HepG2 (cell line): ENCODE measurements around the gene SEMA6B. TPM values are rescaled to one million over a fixed set of nuclear protein-coding genes. Genes with fewer than 3 reads are reported as not detected.
A peak's percentile ranks its signal among the peaks of the same experiment; 100 is the strongest.

Source experiments
- CBFB ChIP-seq: sonication (generic); formaldehyde crosslinking; IDR thresholded peaks from 2 replicates; pipeline ENCODE4 v1.4.0; 2020; ENCODE audit warnings: missing genetic modification reagents
- FOSL2 ChIP-seq: sonication (generic); formaldehyde crosslinking; IDR thresholded peaks from 2 replicates; pipeline ENCODE4 v1.4.0; 2020; ENCODE audit warnings: missing genetic modification reagents
- FOXJ3 ChIP-seq: sonication (generic); formaldehyde crosslinking; IDR thresholded peaks from 2 replicates; pipeline ENCODE4 v1.4.0; 2020; ENCODE audit warnings: missing genetic modification reagents, mild to moderate bottlenecking, borderline replicate concordance
- KAT2B ChIP-seq: fragments of 150-350 bp; IDR thresholded peaks from 2 replicates; pipeline ENCODE4 v1.6.1; 2014; ENCODE audit warnings: low read depth, low read length, borderline replicate concordance
- MED1 ChIP-seq: sonication (generic); formaldehyde crosslinking; IDR thresholded peaks from 2 replicates; pipeline ENCODE4 v1.4.0; 2020; ENCODE audit warnings: missing genetic modification reagents
- MED13 ChIP-seq: sonication (generic); formaldehyde crosslinking; IDR thresholded peaks from 2 replicates; pipeline ENCODE4 v1.5.0; 2020; ENCODE audit warnings: missing genetic modification reagents
- NR2F6 ChIP-seq, 2 experiments: IDR thresholded peaks; 2 replicates each; pipeline ENCODE4 v1.6.1; 2016; ENCODE audit warnings: antibody characterized with exemption in 1 of 2, mild to moderate bottlenecking in 1 of 2
- RFXAP ChIP-seq: sonication (generic); formaldehyde crosslinking; IDR thresholded peaks from 2 replicates; pipeline ENCODE4 v1.4.0; 2020; ENCODE audit warnings: missing genetic modification reagents, borderline replicate concordance
- SALL1 ChIP-seq: sonication (generic); formaldehyde crosslinking; IDR thresholded peaks from 2 replicates; pipeline ENCODE4 v1.8.0; 2022; ENCODE audit warnings: mild to moderate bottlenecking, missing genetic modification reagents
- SIX1 ChIP-seq: sonication (generic); formaldehyde crosslinking; IDR thresholded peaks from 2 replicates; pipeline ENCODE4 v1.4.0; 2020; ENCODE audit warnings: missing genetic modification reagents, borderline replicate concordance
- ZNF317 ChIP-seq: sonication (generic); formaldehyde crosslinking; IDR thresholded peaks from 2 replicates; pipeline ENCODE4 v1.5.0; 2020; ENCODE audit warnings: mild to moderate bottlenecking, missing genetic modification reagents
- ZNF552 ChIP-seq: sonication (generic); formaldehyde crosslinking; IDR thresholded peaks from 2 replicates; pipeline ENCODE4 v1.9.0; 2022; ENCODE audit warnings: missing genetic modification reagents, mild to moderate bottlenecking, borderline replicate concordance
- ZNF703 ChIP-seq: sonication (generic); formaldehyde crosslinking; IDR thresholded peaks from 2 replicates; pipeline ENCODE4 v1.5.1; 2020; ENCODE audit warnings: missing genetic modification reagents, mild to moderate bottlenecking, moderate library complexity, borderline replicate concordance
- ZNF746 ChIP-seq: sonication (generic); formaldehyde crosslinking; IDR thresholded peaks from 2 replicates; pipeline ENCODE4 v1.8.0; 2022; ENCODE audit warnings: mild to moderate bottlenecking, missing genetic modification reagents
- polyA plus RNA-seq, 8 experiments: library from polyadenylated mRNA; depleted of rRNA in 3 of 8; stranded (reverse) in 7 of 8; unstranded in 1 of 8; fragments of >200 nt; fragmentation: Illumina TruSeq in 4 of 8; extraction: Trizol in 4 of 8; gene quantifications; 2 replicates each; pipeline versions ENCODE4 v1.2.1 to v1.2.3, GENCODE V29; 2011 to 2016; ENCODE audit warnings: low read depth in 4 of 8, missing spikeins in 1 of 8, mixed read lengths in 1 of 8; ENCODE audit not compliant: insufficient read depth in 1 of 8
- total RNA-seq, 5 experiments: library from RNA; depleted of rRNA; stranded (reverse); fragments of >200 nt; fragmentation: Illumina TruSeq; extraction: Trizol; gene quantifications; 2 replicates each; pipeline ENCODE4 v1.2.3, GENCODE V29; 2016; ENCODE audit warnings: low read depth in 1 of 5
- TF ChIP-seq, protein P1 (sequence below): sonication (generic); formaldehyde crosslinking; IDR thresholded peaks from 2 replicates; pipeline ENCODE4 v1.5.1; 2020; ENCODE audit warnings: mild to moderate bottlenecking, missing genetic modification reagents, moderate library complexity
- TF ChIP-seq, protein P2 (sequence below): sonication (generic); formaldehyde crosslinking; IDR thresholded peaks from 2 replicates; pipeline ENCODE4 v1.5.0; 2020; ENCODE audit warnings: mild to moderate bottlenecking, missing genetic modification reagents, moderate library complexity
- TF ChIP-seq, protein P3 (sequence below): conservative IDR thresholded peaks from 2 replicates; pipeline ENCODE4 v1.6.1; 2018; ENCODE audit warnings: missing genetic modification reagents
- TF ChIP-seq, protein P4 (sequence below): IDR thresholded peaks from 2 replicates; pipeline ENCODE4 v1.6.1; 2012; ENCODE audit warnings: inconsistent platforms
- TF ChIP-seq, protein P5 (sequence below): sonication (generic); formaldehyde crosslinking; IDR thresholded peaks from 2 replicates; pipeline ENCODE4 v1.8.0; 2022; ENCODE audit warnings: mild to moderate bottlenecking, missing genetic modification reagents, moderate library complexity

SEMA6B gene
- total and polyA plus RNA-seq, 2 of the 13 experiments (the other 11 are each of a cell fraction or from before 2014, with no cell fraction given), result 45.5 to 67.1 TPM

DNA sequence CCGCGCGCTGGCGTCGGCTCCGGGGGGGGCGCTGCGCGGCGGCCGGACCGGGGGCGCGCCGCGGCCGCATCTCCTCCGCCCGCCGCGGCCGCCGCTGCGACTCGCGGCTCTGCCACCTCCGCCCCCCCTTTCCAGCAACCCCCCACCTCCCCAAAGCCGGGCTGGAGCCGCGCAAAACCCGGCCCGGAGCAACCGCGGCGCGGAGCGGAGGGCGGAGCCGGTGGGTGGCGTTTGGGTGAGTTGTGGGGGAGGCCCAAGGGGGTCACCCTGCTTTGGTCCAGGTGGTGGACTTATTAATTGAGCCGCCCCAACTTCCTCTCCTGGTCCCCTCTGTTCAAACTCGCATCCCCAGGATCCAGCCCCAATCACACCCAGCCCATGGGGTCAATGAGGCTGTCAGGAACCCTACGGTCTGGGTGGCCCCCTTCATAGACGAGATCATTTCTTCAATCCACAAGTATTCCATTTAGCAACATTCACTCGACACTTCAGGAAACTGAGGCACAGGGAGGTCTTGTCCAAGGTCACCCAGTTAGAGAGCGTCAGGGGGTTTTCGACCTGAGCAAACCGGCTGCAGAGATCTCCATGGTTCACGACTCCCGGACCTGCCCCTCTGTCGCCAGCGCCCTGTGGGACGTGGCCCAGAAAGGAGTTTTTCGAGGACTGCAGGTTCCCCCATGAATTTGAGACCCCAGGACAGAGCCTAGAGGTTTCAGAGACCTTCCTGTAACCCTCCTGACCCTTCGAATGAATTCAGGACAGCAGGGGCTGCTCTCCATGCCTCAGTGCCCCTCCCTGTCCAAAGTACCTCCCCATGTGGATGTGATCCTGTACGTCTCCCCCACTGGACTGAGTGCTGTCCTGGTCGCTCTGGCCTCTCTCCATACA, 22.4 kb upstream of the SEMA6B start (continued):
- TF ChIP-seq, protein P1, sequence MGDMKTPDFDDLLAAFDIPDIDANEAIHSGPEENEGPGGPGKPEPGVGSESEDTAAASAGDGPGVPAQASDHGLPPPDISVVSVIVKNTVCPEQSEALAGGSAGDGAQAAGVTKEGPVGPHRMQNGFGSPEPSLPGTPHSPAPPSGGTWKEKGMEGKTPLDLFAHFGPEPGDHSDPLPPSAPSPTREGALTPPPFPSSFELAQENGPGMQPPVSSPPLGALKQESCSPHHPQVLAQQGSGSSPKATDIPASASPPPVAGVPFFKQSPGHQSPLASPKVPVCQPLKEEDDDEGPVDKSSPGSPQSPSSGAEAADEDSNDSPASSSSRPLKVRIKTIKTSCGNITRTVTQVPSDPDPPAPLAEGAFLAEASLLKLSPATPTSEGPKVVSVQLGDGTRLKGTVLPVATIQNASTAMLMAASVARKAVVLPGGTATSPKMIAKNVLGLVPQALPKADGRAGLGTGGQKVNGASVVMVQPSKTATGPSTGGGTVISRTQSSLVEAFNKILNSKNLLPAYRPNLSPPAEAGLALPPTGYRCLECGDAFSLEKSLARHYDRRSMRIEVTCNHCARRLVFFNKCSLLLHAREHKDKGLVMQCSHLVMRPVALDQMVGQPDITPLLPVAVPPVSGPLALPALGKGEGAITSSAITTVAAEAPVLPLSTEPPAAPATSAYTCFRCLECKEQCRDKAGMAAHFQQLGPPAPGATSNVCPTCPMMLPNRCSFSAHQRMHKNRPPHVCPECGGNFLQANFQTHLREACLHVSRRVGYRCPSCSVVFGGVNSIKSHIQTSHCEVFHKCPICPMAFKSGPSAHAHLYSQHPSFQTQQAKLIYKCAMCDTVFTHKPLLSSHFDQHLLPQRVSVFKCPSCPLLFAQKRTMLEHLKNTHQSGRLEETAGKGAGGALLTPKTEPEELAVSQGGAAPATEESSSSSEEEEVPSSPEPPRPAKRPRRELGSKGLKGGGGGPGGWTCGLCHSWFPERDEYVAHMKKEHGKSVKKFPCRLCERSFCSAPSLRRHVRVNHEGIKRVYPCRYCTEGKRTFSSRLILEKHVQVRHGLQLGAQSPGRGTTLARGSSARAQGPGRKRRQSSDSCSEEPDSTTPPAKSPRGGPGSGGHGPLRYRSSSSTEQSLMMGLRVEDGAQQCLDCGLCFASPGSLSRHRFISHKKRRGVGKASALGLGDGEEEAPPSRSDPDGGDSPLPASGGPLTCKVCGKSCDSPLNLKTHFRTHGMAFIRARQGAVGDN (CRISPR knock-in tag), result peak; percentile 70
- TF ChIP-seq ZNF703 (no peak), CBFB (0 out of 2 replicates have a peak, but pooled peaks have one; percentile 60), FOXJ3 (CRISPR knock-in tag) (no peak), NR2F6 (IDR thresholded peaks at IDR 0.05) (peak; percentile 51), NR2F6 (CRISPR knock-in tag; IDR thresholded peaks at IDR 0.05) (no peak), SIX1 (CRISPR knock-in tag) (no peak), SALL1 (CRISPR knock-in tag) (peak; percentile 6; the same call in 1 of the 2 replicates), KAT2B (no peak), MED13 (CRISPR knock-in tag) (peak; percentile 16; the same call in 1 of the 2 replicates), MED1 (CRISPR knock-in tag) (peak; percentile 34), ZNF317 (0 out of 2 replicates have a peak, but pooled peaks have one; percentile 24), FOSL2 (CRISPR knock-in tag) (no peak), ZNF552 (CRISPR knock-in tag) (no peak), ZNF746 (CRISPR knock-in tag) (peak; percentile 16; the same call in 1 of the 2 replicates), RFXAP (0 out of 2 replicates have a peak, but pooled peaks have one; percentile 43)
- TF ChIP-seq, protein P2, sequence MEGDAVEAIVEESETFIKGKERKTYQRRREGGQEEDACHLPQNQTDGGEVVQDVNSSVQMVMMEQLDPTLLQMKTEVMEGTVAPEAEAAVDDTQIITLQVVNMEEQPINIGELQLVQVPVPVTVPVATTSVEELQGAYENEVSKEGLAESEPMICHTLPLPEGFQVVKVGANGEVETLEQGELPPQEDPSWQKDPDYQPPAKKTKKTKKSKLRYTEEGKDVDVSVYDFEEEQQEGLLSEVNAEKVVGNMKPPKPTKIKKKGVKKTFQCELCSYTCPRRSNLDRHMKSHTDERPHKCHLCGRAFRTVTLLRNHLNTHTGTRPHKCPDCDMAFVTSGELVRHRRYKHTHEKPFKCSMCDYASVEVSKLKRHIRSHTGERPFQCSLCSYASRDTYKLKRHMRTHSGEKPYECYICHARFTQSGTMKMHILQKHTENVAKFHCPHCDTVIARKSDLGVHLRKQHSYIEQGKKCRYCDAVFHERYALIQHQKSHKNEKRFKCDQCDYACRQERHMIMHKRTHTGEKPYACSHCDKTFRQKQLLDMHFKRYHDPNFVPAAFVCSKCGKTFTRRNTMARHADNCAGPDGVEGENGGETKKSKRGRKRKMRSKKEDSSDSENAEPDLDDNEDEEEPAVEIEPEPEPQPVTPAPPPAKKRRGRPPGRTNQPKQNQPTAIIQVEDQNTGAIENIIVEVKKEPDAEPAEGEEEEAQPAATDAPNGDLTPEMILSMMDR (CRISPR knock-in tag), result no peak
- TF ChIP-seq, protein P3, sequence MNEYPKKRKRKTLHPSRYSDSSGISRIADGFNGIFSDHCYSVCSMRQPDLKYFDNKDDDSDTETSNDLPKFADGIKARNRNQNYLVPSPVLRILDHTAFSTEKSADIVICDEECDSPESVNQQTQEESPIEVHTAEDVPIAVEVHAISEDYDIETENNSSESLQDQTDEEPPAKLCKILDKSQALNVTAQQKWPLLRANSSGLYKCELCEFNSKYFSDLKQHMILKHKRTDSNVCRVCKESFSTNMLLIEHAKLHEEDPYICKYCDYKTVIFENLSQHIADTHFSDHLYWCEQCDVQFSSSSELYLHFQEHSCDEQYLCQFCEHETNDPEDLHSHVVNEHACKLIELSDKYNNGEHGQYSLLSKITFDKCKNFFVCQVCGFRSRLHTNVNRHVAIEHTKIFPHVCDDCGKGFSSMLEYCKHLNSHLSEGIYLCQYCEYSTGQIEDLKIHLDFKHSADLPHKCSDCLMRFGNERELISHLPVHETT (CRISPR knock-in tag), result no peak
- TF ChIP-seq, protein P4, sequence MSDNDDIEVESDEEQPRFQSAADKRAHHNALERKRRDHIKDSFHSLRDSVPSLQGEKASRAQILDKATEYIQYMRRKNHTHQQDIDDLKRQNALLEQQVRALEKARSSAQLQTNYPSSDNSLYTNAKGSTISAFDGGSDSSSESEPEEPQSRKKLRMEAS, result no peak; the same call in 1 of the 2 replicates
- TF ChIP-seq, protein P5, sequence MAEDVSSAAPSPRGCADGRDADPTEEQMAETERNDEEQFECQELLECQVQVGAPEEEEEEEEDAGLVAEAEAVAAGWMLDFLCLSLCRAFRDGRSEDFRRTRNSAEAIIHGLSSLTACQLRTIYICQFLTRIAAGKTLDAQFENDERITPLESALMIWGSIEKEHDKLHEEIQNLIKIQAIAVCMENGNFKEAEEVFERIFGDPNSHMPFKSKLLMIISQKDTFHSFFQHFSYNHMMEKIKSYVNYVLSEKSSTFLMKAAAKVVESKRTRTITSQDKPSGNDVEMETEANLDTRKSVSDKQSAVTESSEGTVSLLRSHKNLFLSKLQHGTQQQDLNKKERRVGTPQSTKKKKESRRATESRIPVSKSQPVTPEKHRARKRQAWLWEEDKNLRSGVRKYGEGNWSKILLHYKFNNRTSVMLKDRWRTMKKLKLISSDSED (CRISPR knock-in tag), result 0 out of 2 replicates have a peak, but pooled peaks have one; percentile 36
